HG02852 (cell line): ENCODE measurements around the gene CPNE4.
A peak's percentile ranks its signal among the peaks of the same experiment; 100 is the strongest.

Experiments used
- ATAC-seq: cut with Tn5 transposase; IDR thresholded peaks from one replicate; pipeline ENCODE4 v1.9.1; 2021; ENCODE audit warnings: mild to moderate bottlenecking, moderate library complexity; ENCODE audit not compliant: unreplicated experiment

Gene CPNE4

GRCh38 chr3:131612745-131613144, 422.1 kb downstream of the CPNE4 start:
- no peak for ATAC-seq

GRCh38 chr3:131610174-131610573, 424.6 kb downstream of the CPNE4 start:
- ATAC-seq, result no peak

- no peak for ATAC-seq
Observed at GRCh38 chr3:131608741-131609140, 426.1 kb downstream of the CPNE4 start.

GRCh38 chr3:131608296-131608695, 426.5 kb downstream of the CPNE4 start:
- ATAC-seq, result peak; percentile 83

- no peak for ATAC-seq
Observed at GRCh38 chr3:131605916-131606315, 428.9 kb downstream of the CPNE4 start.

GRCh38 chr3:131602011-131602779, 432.6 kb downstream of the CPNE4 start:
- no peak for ATAC-seq

- no peak for ATAC-seq
Observed at GRCh38 chr3:131597816-131598215, 437.0 kb downstream of the CPNE4 start.

GRCh38 chr3:131596884-131597283, 437.9 kb downstream of the CPNE4 start:
- ATAC-seq, result no peak

GRCh38 chr3:131591394-131592014, 443.3 kb downstream of the CPNE4 start:
- ATAC-seq, result no peak

GRCh38 chr3:131586277-131586676, 448.5 kb downstream of the CPNE4 start:
- ATAC-seq, result no peak

- no peak for ATAC-seq
Observed at GRCh38 chr3:131582438-131582837, 452.4 kb downstream of the CPNE4 start.

- no peak for ATAC-seq
Observed at GRCh38 chr3:131568460-131568859, 466.4 kb downstream of the CPNE4 start.

GRCh38 chr3:131564812-131565211, 470.0 kb downstream of the CPNE4 start:
- no peak for ATAC-seq

GRCh38 chr3:131561511-131561910, 473.3 kb downstream of the CPNE4 start:
- no peak for ATAC-seq

GRCh38 chr3:131560795-131561194, 474.0 kb downstream of the CPNE4 start:
- ATAC-seq, result peak; percentile 50

GRCh38 chr3:131555456-131555855, 479.4 kb downstream of the CPNE4 start:
- ATAC-seq, result no peak

GRCh38 chr3:131553495-131554247, 481.1 kb downstream of the CPNE4 start:
- ATAC-seq, result peak; percentile 98

GRCh38 chr3:131551761-131552160, 483.1 kb downstream of the CPNE4 start:
- no peak for ATAC-seq

GRCh38 chr3:131550562-131551465, 484.0 kb downstream of the CPNE4 start:
- no peak for ATAC-seq

- no peak for ATAC-seq
Observed at GRCh38 chr3:131549340-131549739, 485.5 kb downstream of the CPNE4 start.

- no peak for ATAC-seq
Observed at GRCh38 chr3:131547585-131547984, 487.2 kb downstream of the CPNE4 start.
